ENCODE results near the gene DYNLL1.

The DYNLL1 gene

DNA sequence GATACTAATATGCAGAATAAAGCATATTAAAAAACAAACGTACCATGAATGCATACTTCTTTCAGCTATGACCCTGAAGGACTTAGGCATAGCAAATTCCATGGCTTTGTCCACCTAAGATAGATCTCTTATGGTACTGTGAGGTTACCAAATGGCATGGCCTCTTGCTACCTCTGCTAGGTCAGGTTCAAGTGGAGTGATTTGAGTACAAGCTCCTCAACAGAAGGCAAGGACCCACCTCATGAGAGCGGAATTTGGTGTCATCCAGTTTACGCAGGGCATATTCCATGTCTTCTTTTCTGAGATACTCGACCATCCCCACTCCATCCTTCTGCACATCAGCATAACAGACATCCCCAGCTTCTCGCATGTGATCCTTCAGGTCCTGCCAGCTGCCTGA, 32.2 kb upstream of the DYNLL1 start:
- TF ChIP-seq CTCF (IDR thresholded peaks at IDR 0.05; ENCODE audit: low read depth, low read length, poor library complexity, severe bottlenecking) (no peak), EZH2phosphoT487 (IDR thresholded peaks at IDR 0.05; ENCODE audit: borderline replicate concordance, low read length) (no peak)
- no peaks in the 10 kb centered on the region for H3K27me3 ChIP-seq (ENCODE audit: control insufficient read depth, low read length)
- H3K36me3 ChIP-seq (ENCODE audit: control insufficient read depth, low read length): peaks cover 96% of the 10 kb centered on the region
- H4K20me1 ChIP-seq (ENCODE audit: control insufficient read depth, insufficient read depth, low read depth, low read length): peaks cover 41% of the 10 kb centered on the region
- peaks cover 23% of the 10 kb centered on the region for H3K4me1 ChIP-seq (ENCODE audit: control insufficient read depth, low read length)
- H3K9me2 ChIP-seq (replicated peaks; ENCODE audit: control insufficient read depth, low read length): no peaks in the 10 kb centered on the region
- peaks cover 73% of the 10 kb centered on the region for H3K79me2 ChIP-seq (ENCODE audit: control insufficient read depth, low read length)
- H3K27ac ChIP-seq (ENCODE audit: low read depth, low read length): no peak overlapping the region
- H3F3A ChIP-seq (ENCODE audit: control insufficient read depth, insufficient read depth): peaks cover 39% of the 10 kb centered on the region
- H3K4me2 ChIP-seq (ENCODE audit: low read length): no peak overlapping the region
- H3K9me3 ChIP-seq (ENCODE audit: control insufficient read depth, insufficient read depth, low read length): no peaks in the 10 kb centered on the region
- no peak overlapping the region for H3K4me3 ChIP-seq (ENCODE audit: low read length)

GRCh38 chr12:120465756-120466155, 30.2 kb upstream of the DYNLL1 start:
- peaks cover 84% of the 10 kb centered on the region for H3K36me3 ChIP-seq (ENCODE audit: control insufficient read depth, low read length)
- H3K4me2 ChIP-seq (ENCODE audit: low read length): no peak overlapping the region
- no peaks in the 10 kb centered on the region for H3K9me3 ChIP-seq (ENCODE audit: control insufficient read depth, insufficient read depth, low read length)
- peaks cover 29% of the 10 kb centered on the region for H3K4me1 ChIP-seq (ENCODE audit: control insufficient read depth, low read length)
- no peak overlapping the region for H3K27ac ChIP-seq (ENCODE audit: low read depth, low read length)
- H4K20me1 ChIP-seq (ENCODE audit: control insufficient read depth, insufficient read depth, low read depth, low read length): peaks cover 43% of the 10 kb centered on the region
- peaks cover 26% of the 10 kb centered on the region for H3F3A ChIP-seq (ENCODE audit: control insufficient read depth, insufficient read depth)
- H3K9me2 ChIP-seq (replicated peaks; ENCODE audit: control insufficient read depth, low read length): no peaks in the 10 kb centered on the region
- TF ChIP-seq CTCF (IDR thresholded peaks at IDR 0.05; ENCODE audit: low read depth, low read length, poor library complexity, severe bottlenecking) (no peak), EZH2phosphoT487 (IDR thresholded peaks at IDR 0.05; ENCODE audit: borderline replicate concordance, low read length) (no peak)
- H3K79me2 ChIP-seq (ENCODE audit: control insufficient read depth, low read length): peaks cover 89% of the 10 kb centered on the region
- H3K27me3 ChIP-seq (ENCODE audit: control insufficient read depth, low read length): no peaks in the 10 kb centered on the region
- H3K4me3 ChIP-seq (ENCODE audit: low read length): no peak overlapping the region

DNA sequence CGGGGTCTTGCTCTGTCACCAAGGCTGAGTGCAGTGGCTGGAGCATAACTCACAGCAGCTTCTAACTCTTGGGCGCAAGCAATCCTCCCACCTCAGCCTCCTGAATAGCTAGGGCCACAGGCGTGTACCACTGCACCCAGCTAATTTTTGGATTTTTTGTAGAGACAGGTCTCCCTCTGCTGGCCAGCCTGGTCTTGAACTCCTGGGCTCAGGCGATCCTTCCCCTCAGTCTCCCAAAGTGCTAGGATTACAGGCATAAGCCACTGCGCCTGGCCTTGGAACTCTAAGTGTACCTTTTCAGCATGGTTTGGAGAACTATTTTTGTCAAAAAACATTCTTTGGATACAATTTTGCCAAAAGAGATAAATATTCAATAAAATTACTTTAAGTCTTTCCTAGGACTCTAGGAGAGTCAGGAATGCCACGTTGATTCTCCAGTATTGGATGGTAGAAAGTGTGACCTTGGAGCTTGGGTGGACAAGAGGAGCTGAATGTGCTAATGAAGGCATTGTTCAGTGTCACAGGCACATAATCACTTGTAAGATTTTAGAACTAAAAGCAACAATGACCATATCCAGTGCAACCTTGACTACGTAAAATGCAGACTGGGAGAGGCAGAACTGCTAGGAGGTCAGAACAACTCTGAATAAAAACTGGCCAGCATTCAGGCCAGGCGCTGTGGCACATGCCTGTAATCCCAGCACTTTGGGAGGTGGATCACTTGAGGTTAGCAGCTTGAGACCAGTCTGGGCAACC, 29.2 kb upstream of the DYNLL1 start:
- peak; percentile 69 for TF ChIP-seq CTCF (IDR thresholded peaks at IDR 0.05; ENCODE audit: low read depth, low read length, poor library complexity, severe bottlenecking)
- TF ChIP-seq EZH2phosphoT487 (IDR thresholded peaks at IDR 0.05; ENCODE audit: borderline replicate concordance, low read length): no peak
- Histone ChIP-seq H3K27me3 (ENCODE audit: control insufficient read depth, low read length) (no peaks in the 10 kb centered on the region), H3K9me2 (replicated peaks; ENCODE audit: control insufficient read depth, low read length) (no peaks in the 10 kb centered on the region), H4K20me1 (ENCODE audit: control insufficient read depth, insufficient read depth, low read depth, low read length) (peaks cover 43% of the 10 kb centered on the region), H3K4me2 (ENCODE audit: low read length) (peak overlapping the region; percentile 65), H3K4me3 (ENCODE audit: low read length) (peak overlapping the region; percentile 18; the same call in 1 of the 2 replicates), H3K4me1 (ENCODE audit: control insufficient read depth, low read length) (peaks cover 38% of the 10 kb centered on the region), H3K36me3 (ENCODE audit: control insufficient read depth, low read length) (peaks cover 74% of the 10 kb centered on the region), H3F3A (ENCODE audit: control insufficient read depth, insufficient read depth) (peaks cover 21% of the 10 kb centered on the region), H3K27ac (ENCODE audit: low read depth, low read length) (no peak overlapping the region), H3K9me3 (ENCODE audit: control insufficient read depth, insufficient read depth, low read length) (no peaks in the 10 kb centered on the region), H3K79me2 (ENCODE audit: control insufficient read depth, low read length) (peaks cover 94% of the 10 kb centered on the region)

Measured in DOHH2 (cell line).